Cardiac fibroblast (primary cell): ENCODE measurements around the gene HIP1R.

ENCODE experiments used
- DNase-seq, 2 donors: peaks; one replicate each; pipeline versions ENCODE4 v3.0.0 to v3.0.0-alpha.2; 2010; ENCODE audit warnings: low read depth in 2 of 2
- H3K4me3 ChIP-seq, 2 donors: replicated peaks in 1 of 2; 1 replicate in 1 of 2; 2 replicates in 1 of 2; pipeline ENCODE4 v1.5.1; 2011; ENCODE audit warnings: low read depth in 2 of 2, low read length in 2 of 2, mild to moderate bottlenecking in 2 of 2, moderate library complexity in 1 of 2
- CTCF ChIP-seq: IDR thresholded peaks from one replicate; pipeline ENCODE4 v1.5.1; 2011; ENCODE audit warnings: low read depth, mild to moderate bottlenecking, low read length, inconsistent platforms

Gene HIP1R

GRCh38 chr12:122846622-122847515 is 11.6 kb downstream of the HIP1R start:
- no peak for TF ChIP-seq CTCF
- DNase-seq: no peak
- H3K4me3 ChIP-seq: no peak overlapping the region

GRCh38 chr12:122847516-122847836 is 12.2 kb downstream of the HIP1R start:
- no peak for DNase-seq
- no peak for TF ChIP-seq CTCF
- H3K4me3 ChIP-seq: no peak overlapping the region

GRCh38 chr12:122847921-122848421 is 12.7 kb downstream of the HIP1R start:
- no peak for DNase-seq
- H3K4me3 ChIP-seq: no peak overlapping the region
- TF ChIP-seq CTCF: no peak

- DNase-seq: no peak
- no peak for TF ChIP-seq CTCF
Observed at GRCh38 chr12:122848471-122849351, 13.5 kb downstream of the HIP1R start.

GRCh38 chr12:122849352-122850047 is 14.2 kb downstream of the HIP1R start:
- no peak for TF ChIP-seq CTCF

More at GRCh38 chr12:122848471-122849351, 13.5 kb downstream of the HIP1R start:
- H3K4me3 ChIP-seq: no peak overlapping the region

GRCh38 chr12:122850048-122850445 is 14.8 kb downstream of the HIP1R start:
- TF ChIP-seq CTCF: no peak
- no peak for DNase-seq
- no peak overlapping the region for H3K4me3 ChIP-seq

More at GRCh38 chr12:122849352-122850047, 14.2 kb downstream of the HIP1R start:
- H3K4me3 ChIP-seq: no peak overlapping the region
- no peak for DNase-seq
